ENCODE measurements around the gene ARTN. TPM values are rescaled to one million over a fixed set of nuclear protein-coding genes. Genes with fewer than 3 reads are reported as not detected.

The ARTN gene
- total and polyA plus RNA-seq, 9 donors, result 0.72 to 1.3 (median 0.86) TPM; not detected in 1

GRCh38 chr1:43947874-43948437, 14.4 kb downstream of the ARTN start:
- 0 to 8% (median 5%) methylated on average over 3 of the region's 3 CpGs for WGBS, 3 donors
- TF ChIP-seq POLR2A (IDR thresholded peaks at IDR 0.05) (no peak), EP300 (IDR thresholded peaks at IDR 0.05) (no peak), CTCF (IDR thresholded peaks at IDR 0.05) (no peak)
- intact Hi-C loops (cut with DNase I), result no loop called here

GRCh38 chr1:43949678-43950077, 16.1 kb downstream of the ARTN start:
- Histone ChIP-seq H3K27ac (no peak overlapping the region), H3K9me3 (no peaks in the 10 kb centered on the region), H3K27me3 (no peaks in the 10 kb centered on the region), H3K4me1 (ENCODE audit: insufficient read depth) (peaks cover 9% of the 10 kb centered on the region), H3K4me3 (no peak overlapping the region), H3K36me3 (no peaks in the 10 kb centered on the region)
- 61 to 84% (median 68%) methylated on average over 12 to 13 of the region's 13 CpGs for WGBS, 3 donors
- no peak for DNase-seq
- TF ChIP-seq POLR2A (IDR thresholded peaks at IDR 0.05) (no peak), EP300 (IDR thresholded peaks at IDR 0.05) (no peak)
- intact Hi-C loops (cut with DNase I), result no loop called here

More at GRCh38 chr1:43947874-43948437, 14.4 kb downstream of the ARTN start:
- H3K4me3 ChIP-seq, result peak overlapping the region; percentile 82
- no peaks in the 10 kb centered on the region for H3K9me3 ChIP-seq
- DNase-seq, result no peak
- H3K36me3 ChIP-seq, result no peaks in the 10 kb centered on the region
- H3K27ac ChIP-seq, result no peak overlapping the region
- no peaks in the 10 kb centered on the region for H3K27me3 ChIP-seq
- peaks cover 9% of the 10 kb centered on the region for H3K4me1 ChIP-seq (ENCODE audit: insufficient read depth)

- TF ChIP-seq CTCF (IDR thresholded peaks at IDR 0.05), result no peak
- no peak for TF ChIP-seq EP300 (IDR thresholded peaks at IDR 0.05)
- TF ChIP-seq POLR2A (IDR thresholded peaks at IDR 0.05), result no peak
Observed at GRCh38 chr1:43951021-43951985, 17.7 kb downstream of the ARTN start.

DNA sequence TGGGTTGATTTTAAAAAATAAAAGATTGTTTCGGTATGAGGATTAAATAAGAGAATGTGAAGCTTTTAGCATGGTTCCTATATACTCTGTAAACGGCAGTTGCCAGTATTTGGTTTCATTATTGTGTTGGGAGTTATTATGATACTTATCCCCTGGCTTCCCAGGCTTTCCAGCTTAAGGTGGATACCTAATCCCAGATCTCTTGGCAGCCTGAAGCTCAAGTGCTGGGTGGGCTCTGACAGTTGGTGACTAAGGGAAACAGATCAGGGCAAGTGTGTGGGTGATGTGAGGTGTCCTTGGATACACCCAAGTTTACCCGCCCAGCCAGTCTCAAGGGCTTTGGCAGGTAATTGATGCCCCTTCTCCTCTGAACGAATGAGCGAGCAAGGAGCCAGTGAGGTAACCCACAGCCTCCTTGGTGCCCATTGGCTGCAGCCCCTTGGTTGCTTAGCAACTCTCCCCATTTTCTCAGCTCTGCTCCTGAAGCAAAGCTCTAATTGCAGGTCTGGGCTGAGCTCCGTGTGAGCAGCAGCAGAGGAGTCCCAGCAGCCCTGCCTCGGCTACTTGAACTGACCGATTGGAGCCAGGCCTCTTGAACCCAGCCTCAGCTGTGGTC, 19.2 kb downstream of the ARTN start:
- intact Hi-C loops (cut with DNase I), result no loop called here
- Histone ChIP-seq H3K4me1 (ENCODE audit: insufficient read depth) (peaks cover 5% of the 10 kb centered on the region), H3K27ac (no peak overlapping the region), H3K36me3 (no peaks in the 10 kb centered on the region), H3K4me3 (no peak overlapping the region), H3K9me3 (no peaks in the 10 kb centered on the region), H3K27me3 (no peaks in the 10 kb centered on the region)
- WGBS, 3 donors, result 56 to 69% (median 59%) methylated on average over 8 of the region's 8 CpGs
- TF ChIP-seq EP300 (IDR thresholded peaks at IDR 0.05) (no peak), CTCF (IDR thresholded peaks at IDR 0.05) (no peak), POLR2A (IDR thresholded peaks at IDR 0.05) (no peak)
- DNase-seq, result no peak

More at GRCh38 chr1:43951021-43951985, 17.7 kb downstream of the ARTN start:
- Histone ChIP-seq H3K9me3 (no peaks in the 10 kb centered on the region), H3K36me3 (no peaks in the 10 kb centered on the region), H3K4me3 (no peak overlapping the region), H3K4me1 (ENCODE audit: insufficient read depth) (peaks cover 9% of the 10 kb centered on the region), H3K27me3 (no peaks in the 10 kb centered on the region), H3K27ac (no peak overlapping the region)
- 86 to 90% (median 87%) methylated on average over 4 of the region's 4 CpGs for WGBS, 3 donors
- no peak for DNase-seq
- intact Hi-C loops (cut with DNase I), result no loop called here

Measured in ovary (tissue), 9 donors.